Right cardiac atrium (tissue), 5 donors: Measurements from ENCODE around the gene DPP4. TPM values are rescaled to one million over a fixed set of nuclear protein-coding genes. Genes with fewer than 3 reads are reported as not detected.

ENCODE experiments used
- ATAC-seq, 2 donors: fragments of 200-7000 bp; cut with Tn5 transposase; one replicate each; pipeline versions ENCODE4 v1.8.0 to v1.9.1; 2020; ENCODE audit warnings: moderate library complexity in 2 of 2, mild to moderate bottlenecking in 1 of 2
- DNase-seq, 3 donors: peaks; one replicate each; pipeline ENCODE4 v3.0.0-alpha.2; 2020
- H3K27ac ChIP-seq: one replicate; pipeline ENCODE4 v1.5.1; 2013; ENCODE audit warnings: mild to moderate bottlenecking, low read length, control low read depth, moderate library complexity
- H3K27me3 ChIP-seq: one replicate; pipeline ENCODE4 v1.6.1; 2013; ENCODE audit not compliant: control insufficient read depth, insufficient read depth
- H3K4me1 ChIP-seq: one replicate; pipeline ENCODE4 v1.6.1; 2013; ENCODE audit warnings: low read length; ENCODE audit not compliant: control insufficient read depth, insufficient read depth
- H3K4me3 ChIP-seq: one replicate; pipeline ENCODE4 v1.5.1; 2013; ENCODE audit warnings: low read length, control low read depth
- H3K9me3 ChIP-seq: one replicate; pipeline ENCODE4 v1.6.1; 2013; ENCODE audit warnings: low read length; ENCODE audit not compliant: control insufficient read depth
- WGBS: extraction: QIAGEN DNeasy Blood & Tissue Kit; methylation state at CpG from one replicate; pipeline ENCODE4 v1.1.7; 2013; 5-methylcytosine and 5-hydroxymethylcytosine counted together
- intact Hi-C, 4 donors: fragments of 100-400 bp; cut with DNase I; formaldehyde crosslinking; loops; one replicate each; pipeline versions ENCODE4 v1.11.0 to v1.14.0; 2022 to 2023
- polyA plus RNA-seq: library from polyadenylated mRNA; stranded (reverse); fragments of 200-250 nt; gene quantifications from one replicate; pipeline ENCODE4 v1.2.3, GENCODE V29; 2013
- total RNA-seq, 4 donors: library from RNA; stranded (reverse); fragmentation: NEBNext Ultra II Directional; extraction: Animal tissue kit (Norgen Biotek cat#: 25700); gene quantifications; one replicate each; pipeline ENCODE4 v1.2.1, GENCODE V29; 2021
- donor health status: healthy with polysubstance abuse.
- donor health status: DM: no; HTN: yes; CAD: no.
- donor health status: DM: no; HTN: no; CAD: no.
- donor health status: DM: no; HTN: yes; CAD: no; lungs with severe emphysema.
- donor health status: DM: yes; HTN: yes; CAD: no.

Gene DPP4
- total and polyA plus RNA-seq, 5 donors = 0.52 to 0.77 (median 0.56) TPM

DNA sequence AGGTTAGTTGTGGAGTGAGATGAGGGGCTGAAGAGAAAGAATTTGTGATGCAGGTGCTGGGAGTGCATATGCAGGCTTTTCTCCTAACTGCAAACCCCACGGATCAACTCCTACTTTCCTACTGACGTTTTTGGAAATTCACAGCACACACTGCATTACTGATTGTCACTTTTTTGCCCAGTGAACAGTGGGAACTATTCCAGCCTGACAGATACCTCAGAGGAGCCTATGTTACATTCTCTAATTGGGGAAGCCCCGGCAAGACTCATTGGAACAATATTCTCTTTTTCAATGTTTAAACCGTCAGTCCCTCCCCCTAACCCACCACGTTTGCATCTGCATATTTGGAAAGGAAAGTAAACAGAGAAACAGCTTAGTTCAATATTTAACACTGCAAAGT, 126.2 kb downstream of the DPP4 start:
- intact Hi-C loops = loop anchor here in 1 of 4 donors (10.0 kb wide), 1 partner anchor 363 kb away; no protein-coding TSS in a partner anchor
- WGBS = 25% methylated on average over 5 of the region's 5 CpGs
- no peak for DNase-seq
- no peaks in the 10 kb centered on the region for H3K27me3 ChIP-seq
- no peak overlapping the region for H3K4me3 ChIP-seq
- no peak for ATAC-seq
- H3K4me1 ChIP-seq = no peaks in the 10 kb centered on the region
- H3K27ac ChIP-seq = no peak overlapping the region
- H3K9me3 ChIP-seq = no peaks in the 10 kb centered on the region

DNA sequence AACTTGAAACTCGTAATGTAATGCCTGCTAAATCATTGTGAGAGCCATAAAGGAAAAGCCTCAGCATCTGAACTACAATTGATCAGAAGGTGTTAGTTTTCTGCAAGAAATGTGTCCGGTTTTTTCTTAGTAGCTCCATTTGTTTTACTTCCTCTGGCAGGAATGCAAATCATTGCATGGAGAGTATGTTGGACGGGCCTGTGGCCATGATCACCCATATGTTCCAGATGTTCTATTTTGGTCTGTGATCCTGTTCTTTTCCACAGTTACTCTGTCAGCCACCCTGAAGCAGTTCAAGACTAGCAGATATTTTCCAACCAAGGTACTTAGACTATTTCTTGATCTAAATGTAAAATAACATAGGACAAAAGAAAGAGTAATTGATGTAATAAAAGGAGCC, 126.6 kb downstream of the DPP4 start:
- no peak overlapping the region for H3K4me3 ChIP-seq
- intact Hi-C loops = loop anchor here in 1 of 4 donors (10.0 kb wide), 1 partner anchor 363 kb away; no protein-coding TSS in a partner anchor
- no peaks in the 10 kb centered on the region for H3K4me1 ChIP-seq
- H3K27ac ChIP-seq = no peak overlapping the region
- ATAC-seq (no peak), DNase-seq (no peak)
- 47% methylated on average over 3 of the region's 3 CpGs for WGBS
- H3K27me3 ChIP-seq = no peaks in the 10 kb centered on the region
- no peaks in the 10 kb centered on the region for H3K9me3 ChIP-seq

DNA sequence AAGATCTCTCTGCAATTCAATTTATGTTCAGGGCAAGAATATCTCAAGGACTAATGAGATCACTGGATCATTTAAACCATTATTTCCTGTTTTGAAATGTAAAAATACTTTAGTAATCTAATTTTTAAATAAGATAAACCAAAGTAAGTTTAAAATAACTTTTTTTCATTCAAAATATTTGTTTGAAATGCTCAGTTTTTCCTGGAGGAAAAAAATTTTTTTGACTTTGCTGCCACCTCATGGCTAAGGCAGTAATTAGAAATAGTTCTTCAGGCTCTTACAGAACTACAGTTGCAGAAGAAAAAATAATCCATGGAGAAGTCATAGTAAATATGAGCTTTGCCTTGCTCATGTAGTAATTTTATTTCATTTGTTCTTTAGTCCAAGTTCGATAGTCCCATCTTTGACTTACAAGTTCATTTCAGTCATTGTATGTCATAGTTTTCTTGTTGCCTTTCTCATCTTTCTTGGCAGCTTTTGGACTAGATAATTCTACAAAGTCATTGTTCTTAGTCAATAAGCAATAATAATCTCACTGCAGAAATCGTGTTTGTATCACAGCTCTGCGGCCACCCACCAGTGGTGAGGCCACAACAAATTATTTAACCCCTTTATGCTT, 127.4 kb downstream of the DPP4 start:
- intact Hi-C loops = loop anchor here in 1 of 4 donors (10.0 kb wide), 1 partner anchor 362 kb away; no protein-coding TSS in a partner anchor
- no peaks in the 10 kb centered on the region for H3K27me3 ChIP-seq
- H3K4me1 ChIP-seq = no peaks in the 10 kb centered on the region
- H3K4me3 ChIP-seq = no peak overlapping the region
- 13% methylated on average over 3 of the region's 3 CpGs for WGBS
- ATAC-seq = no peak
- no peak overlapping the region for H3K27ac ChIP-seq
- H3K9me3 ChIP-seq = no peaks in the 10 kb centered on the region
- DNase-seq = no peak

DNA sequence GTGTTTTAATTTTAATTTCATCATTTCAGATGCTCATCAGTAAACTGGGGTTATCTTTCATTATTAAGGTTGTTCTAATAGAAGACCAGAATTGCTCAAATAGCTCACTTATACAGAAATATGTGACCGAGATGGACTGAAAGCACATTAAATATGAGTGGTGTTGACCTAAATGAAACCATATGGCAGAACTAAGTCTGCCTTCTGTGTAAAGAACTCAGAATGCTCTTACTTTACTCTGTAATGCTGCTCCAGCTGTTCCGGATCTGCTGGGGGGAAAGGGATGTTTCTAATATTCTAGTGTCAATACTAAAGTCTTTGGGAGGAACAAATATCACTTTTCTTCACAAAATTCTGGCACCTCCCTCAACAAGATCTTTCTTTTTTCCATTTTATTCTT, 131.0 kb downstream of the DPP4 start:
- 60% methylated on average over 2 of the region's 2 CpGs for WGBS
- ATAC-seq = no peak
- intact Hi-C loops = loop anchor here in 1 of 4 donors (10.0 kb wide), 1 partner anchor 358 kb away; no protein-coding TSS in a partner anchor
- no peak overlapping the region for H3K4me3 ChIP-seq
- H3K27ac ChIP-seq = no peak overlapping the region
- peaks cover 3% of the 10 kb centered on the region for H3K27me3 ChIP-seq
- no peak for DNase-seq
- H3K4me1 ChIP-seq = no peaks in the 10 kb centered on the region
- no peaks in the 10 kb centered on the region for H3K9me3 ChIP-seq

Other genes starting within 250 kb of the DPP4 start
- gene GCG, start 78.0 kb upstream of the DPP4 start, total RNA-seq = not detected
- not detected for gene GCG, start 78.0 kb upstream of the DPP4 start, polyA plus RNA-seq
- gene FAP, start 169.2 kb upstream of the DPP4 start, total RNA-seq = under 1 TPM; 0.29 to 0.97 (median 0.46) TPM
- gene FAP, start 169.2 kb upstream of the DPP4 start, polyA plus RNA-seq = 0.43 TPM
- 10 to 100 TPM in 2 of 4 donors, 1 to 10 TPM in 2; 8.1 to 11.8 (median 10.0) TPM for gene IFIH1, start 244.5 kb upstream of the DPP4 start, total RNA-seq
- gene IFIH1, start 244.5 kb upstream of the DPP4 start, polyA plus RNA-seq = 6.6 TPM